ENCODE measurements around the gene ZNF280B.

GRCh38 chr22:22461111-22461510 lies 47.4 kb downstream of the ZNF280B start:
- TF ChIP-seq CTCF (IDR thresholded peaks at IDR 0.05; ENCODE audit: insufficient read depth, low read depth, low read length), result no peak
- TF ChIP-seq EZH2 (IDR thresholded peaks at IDR 0.05; ENCODE audit: insufficient read depth, low read length), result no peak

Measured in astrocyte (in vitro differentiated cells and primary cell).